Activated naive CD4-positive, alpha-beta T cell treated with anti-CD3 and anti-CD28 coated beads, Interleukin-2, amount 50 U/mL, for 24 hours (primary cell): Measurements from ENCODE around the gene KXD1.

Experiments
- H3K27ac Mint-ChIP-seq: one replicate; pipeline ENCODE4 v1.8.0; 2021; ENCODE audit warnings: mild to moderate bottlenecking, mixed read lengths
- H3K27me3 Mint-ChIP-seq: one replicate; pipeline ENCODE4 v1.8.0; 2021; ENCODE audit warnings: mixed read lengths
- H3K36me3 Mint-ChIP-seq: one replicate; pipeline ENCODE4 v1.8.0; 2021; ENCODE audit warnings: mixed read lengths
- H3K4me1 Mint-ChIP-seq: one replicate; pipeline ENCODE4 v1.8.0; 2021; ENCODE audit warnings: mixed read lengths
- H3K4me3 Mint-ChIP-seq: one replicate; pipeline ENCODE4 v1.8.0; 2021; ENCODE audit warnings: mild to moderate bottlenecking, mixed read lengths
- H3K9me3 Mint-ChIP-seq: one replicate; pipeline ENCODE4 v1.8.0; 2021; ENCODE audit warnings: mixed read lengths

The KXD1 gene

DNA sequence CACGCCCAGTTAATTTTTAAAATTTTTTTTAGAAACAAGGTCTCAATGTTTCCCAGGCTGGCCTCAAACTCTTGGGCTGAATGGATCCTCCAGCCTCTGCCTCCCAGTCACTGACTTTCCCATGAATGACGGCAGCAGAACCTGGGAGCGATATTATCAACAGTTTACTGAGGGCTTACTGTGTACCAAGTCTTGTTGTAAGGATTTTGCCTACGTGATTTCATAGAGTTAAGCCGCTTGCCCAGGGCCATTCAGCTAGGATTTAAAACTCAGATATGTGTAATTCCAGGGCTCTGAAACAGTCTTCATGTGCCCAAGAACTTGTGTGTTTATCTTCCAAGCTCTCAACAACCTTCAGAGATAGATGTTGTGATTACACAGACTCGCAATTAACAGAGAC lies 6.0 kb upstream of the KXD1 start:
- peaks cover 1% of the 10 kb centered on the region for H3K36me3 Mint-ChIP-seq
- H3K27ac Mint-ChIP-seq: no peak overlapping the region
- no peaks in the 10 kb centered on the region for H3K4me1 Mint-ChIP-seq
- no peaks in the 10 kb centered on the region for H3K9me3 Mint-ChIP-seq
- no peak overlapping the region for H3K4me3 Mint-ChIP-seq
- no peaks in the 10 kb centered on the region for H3K27me3 Mint-ChIP-seq

- no peaks in the 10 kb centered on the region for H3K36me3 Mint-ChIP-seq
- peak overlapping the region; percentile 96 for H3K4me3 Mint-ChIP-seq
- peak overlapping the region; percentile 97 for H3K27ac Mint-ChIP-seq
- H3K4me1 Mint-ChIP-seq: peaks cover 30% of the 10 kb centered on the region
- H3K27me3 Mint-ChIP-seq: no peaks in the 10 kb centered on the region
- no peaks in the 10 kb centered on the region for H3K9me3 Mint-ChIP-seq
These were observed 509 bp downstream of the KXD1 start for GRCh38 chr19:18558202-18558555.

DNA sequence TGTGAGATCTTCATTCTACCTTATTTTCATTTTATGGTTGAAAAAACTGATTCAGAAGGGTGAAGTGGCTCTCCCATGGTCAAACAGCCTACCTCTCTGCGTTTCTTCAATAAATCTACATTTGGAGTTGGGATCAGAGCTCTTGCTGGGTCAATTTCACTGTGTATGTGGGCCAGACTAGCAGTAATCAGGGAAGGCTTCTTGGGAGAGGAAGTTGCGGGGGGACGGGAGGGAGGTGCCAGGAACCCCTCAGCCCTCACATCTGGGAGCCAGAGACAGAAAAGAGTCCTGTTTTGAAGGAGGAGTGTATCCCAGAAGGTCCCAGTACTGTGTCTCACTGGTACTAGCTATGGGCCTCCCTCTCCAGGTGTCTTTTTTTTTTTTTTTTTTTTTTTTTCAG lies 934 bp downstream of the KXD1 start:
- Mint-ChIP-seq H3K4me1 (peaks cover 30% of the 10 kb centered on the region), H3K4me3 (peak overlapping the region; percentile 96), H3K36me3 (no peaks in the 10 kb centered on the region)

GRCh38 chr19:18559685-18560084 lies 2.0 kb downstream of the KXD1 start:
- peaks cover 30% of the 10 kb centered on the region for H3K4me1 Mint-ChIP-seq
- H3K27me3 Mint-ChIP-seq: no peaks in the 10 kb centered on the region
- H3K4me3 Mint-ChIP-seq: peak overlapping the region; percentile 96
- no peaks in the 10 kb centered on the region for H3K36me3 Mint-ChIP-seq
- peak overlapping the region; percentile 30 for H3K27ac Mint-ChIP-seq
- no peaks in the 10 kb centered on the region for H3K9me3 Mint-ChIP-seq

More for the DNA sequence above, 934 bp downstream of the KXD1 start:
- H3K9me3 Mint-ChIP-seq: no peaks in the 10 kb centered on the region
- H3K27me3 Mint-ChIP-seq: no peaks in the 10 kb centered on the region
- H3K27ac Mint-ChIP-seq: peak overlapping the region; percentile 97

DNA sequence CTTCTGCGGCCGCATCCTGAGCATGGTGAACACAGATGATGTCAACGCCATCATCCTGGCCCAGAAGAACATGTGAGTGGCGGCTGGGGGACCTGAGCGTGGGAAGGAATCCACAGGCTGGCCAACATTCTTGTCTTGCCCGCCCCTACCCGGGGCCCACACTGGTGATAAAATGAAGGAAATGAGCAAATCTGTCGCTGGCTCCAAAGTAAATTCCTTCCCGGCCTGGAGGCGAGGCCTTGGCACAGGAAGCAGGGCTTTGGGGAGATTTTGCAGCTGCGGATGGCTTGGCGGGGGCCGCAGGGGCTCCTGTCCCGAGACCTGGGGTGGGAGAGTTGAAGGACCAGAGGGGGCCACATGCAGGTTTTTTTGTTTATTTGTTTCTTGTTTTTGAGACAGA lies 4.4 kb downstream of the KXD1 start:
- Mint-ChIP-seq H3K36me3 (no peaks in the 10 kb centered on the region), H3K4me3 (no peak overlapping the region), H3K27ac (no peak overlapping the region)

DNA sequence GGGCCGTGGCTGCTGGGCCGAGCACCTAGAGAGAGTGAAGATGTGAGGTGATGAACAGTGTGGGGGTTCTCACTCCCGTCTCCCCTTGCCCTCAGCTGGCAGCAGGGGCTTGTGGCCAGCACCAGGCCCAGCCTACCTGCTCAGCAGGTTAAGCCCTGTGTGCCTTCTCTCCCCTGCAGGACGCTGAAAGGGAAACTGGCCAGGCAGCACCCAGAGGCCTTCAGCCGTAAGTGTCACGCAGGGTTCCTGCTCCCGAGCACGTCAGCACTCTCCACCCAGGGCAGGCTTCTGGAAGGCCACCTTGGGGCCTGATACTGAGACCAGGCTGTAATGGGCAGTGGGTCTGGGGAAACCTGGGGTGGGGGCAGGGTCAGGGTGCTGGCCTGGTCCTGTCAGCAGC lies 9.3 kb downstream of the KXD1 start:
- H3K4me1 Mint-ChIP-seq: peaks cover 6% of the 10 kb centered on the region
- H3K4me3 Mint-ChIP-seq: no peak overlapping the region
- H3K27me3 Mint-ChIP-seq: no peaks in the 10 kb centered on the region
- H3K27ac Mint-ChIP-seq: no peak overlapping the region
- H3K36me3 Mint-ChIP-seq: peaks cover 8% of the 10 kb centered on the region
- no peaks in the 10 kb centered on the region for H3K9me3 Mint-ChIP-seq

More for the DNA sequence above, 4.4 kb downstream of the KXD1 start:
- H3K27me3 Mint-ChIP-seq: no peaks in the 10 kb centered on the region
- H3K9me3 Mint-ChIP-seq: no peaks in the 10 kb centered on the region
- H3K4me1 Mint-ChIP-seq: peaks cover 30% of the 10 kb centered on the region

GRCh38 chr19:18568367-18568766 lies 10.7 kb downstream of the KXD1 start:
- Mint-ChIP-seq H3K27ac (no peak overlapping the region), H3K9me3 (no peaks in the 10 kb centered on the region), H3K36me3 (peaks cover 16% of the 10 kb centered on the region), H3K4me3 (no peak overlapping the region), H3K4me1 (peaks cover 17% of the 10 kb centered on the region), H3K27me3 (no peaks in the 10 kb centered on the region)

GRCh38 chr19:18571564-18572344 lies 14.1 kb downstream of the KXD1 start, which contains the start of gene UBA52:
UBA52 (plus strand) TSS chr19:18571857; CDS start chr19:18573301, 1,444 bp downstream.
- peaks cover 22% of the 10 kb centered on the region for H3K36me3 Mint-ChIP-seq
- H3K9me3 Mint-ChIP-seq: no peaks in the 10 kb centered on the region
- H3K4me1 Mint-ChIP-seq: peaks cover 25% of the 10 kb centered on the region
- peak within 1 kb of the TSS; percentile 97 for H3K27ac Mint-ChIP-seq
- H3K4me3 Mint-ChIP-seq: peak within 1 kb of the TSS; percentile 96
- no peaks in the 10 kb centered on the region for H3K27me3 Mint-ChIP-seq

DNA sequence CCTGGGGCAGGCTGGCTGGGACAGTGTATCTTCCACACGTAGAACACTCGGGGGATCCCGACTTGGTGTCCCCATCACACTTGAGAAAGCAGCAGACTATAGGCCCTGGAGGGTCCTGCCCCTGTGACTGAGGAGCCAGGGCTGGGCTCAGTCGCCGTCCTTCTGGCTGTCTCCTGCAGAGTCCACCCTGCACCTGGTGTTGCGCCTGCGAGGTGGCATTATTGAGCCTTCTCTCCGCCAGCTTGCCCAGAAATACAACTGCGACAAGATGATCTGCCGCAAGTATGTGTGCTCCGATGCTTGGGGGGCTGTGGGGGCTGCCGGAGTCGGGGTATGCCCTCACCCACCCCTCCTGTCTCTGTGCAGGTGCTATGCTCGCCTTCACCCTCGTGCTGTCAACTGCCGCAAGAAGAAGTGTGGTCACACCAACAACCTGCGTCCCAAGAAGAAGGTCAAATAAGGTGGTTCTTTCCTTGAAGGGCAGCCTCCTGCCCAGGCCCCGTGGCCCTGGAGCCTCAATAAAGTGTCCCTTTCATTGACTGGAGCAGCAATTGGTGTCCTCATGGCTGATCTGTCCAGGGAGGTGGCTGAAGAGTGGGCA lies 17.1 kb downstream of the KXD1 start:
- Mint-ChIP-seq H3K27ac (no peak overlapping the region), H3K4me1 (peaks cover 25% of the 10 kb centered on the region), H3K27me3 (no peaks in the 10 kb centered on the region), H3K36me3 (peaks cover 15% of the 10 kb centered on the region), H3K4me3 (peak overlapping the region; percentile 54), H3K9me3 (no peaks in the 10 kb centered on the region)

- H3K27ac Mint-ChIP-seq: no peak overlapping the region
- no peak overlapping the region for H3K4me3 Mint-ChIP-seq
- H3K4me1 Mint-ChIP-seq: peaks cover 23% of the 10 kb centered on the region
- H3K36me3 Mint-ChIP-seq: peaks cover 14% of the 10 kb centered on the region
- H3K27me3 Mint-ChIP-seq: no peaks in the 10 kb centered on the region
- H3K9me3 Mint-ChIP-seq: no peaks in the 10 kb centered on the region
These were observed 18.7 kb downstream of the KXD1 start for GRCh38 chr19:18576383-18576782.

- H3K4me3 Mint-ChIP-seq: no peak overlapping the region
- H3K36me3 Mint-ChIP-seq: peaks cover 12% of the 10 kb centered on the region
- no peaks in the 10 kb centered on the region for H3K27me3 Mint-ChIP-seq
- H3K9me3 Mint-ChIP-seq: no peaks in the 10 kb centered on the region
- H3K27ac Mint-ChIP-seq: no peak overlapping the region
- H3K4me1 Mint-ChIP-seq: peaks cover 18% of the 10 kb centered on the region
These were observed 19.8 kb downstream of the KXD1 start for GRCh38 chr19:18577365-18577914.

- peaks cover 4% of the 10 kb centered on the region for H3K36me3 Mint-ChIP-seq
- H3K9me3 Mint-ChIP-seq: no peaks in the 10 kb centered on the region
- no peak overlapping the region for H3K4me3 Mint-ChIP-seq
- H3K27me3 Mint-ChIP-seq: no peaks in the 10 kb centered on the region
- H3K27ac Mint-ChIP-seq: no peak overlapping the region
- peaks cover 2% of the 10 kb centered on the region for H3K4me1 Mint-ChIP-seq
These were observed 22.6 kb downstream of the KXD1 start for GRCh38 chr19:18580311-18580710.

DNA sequence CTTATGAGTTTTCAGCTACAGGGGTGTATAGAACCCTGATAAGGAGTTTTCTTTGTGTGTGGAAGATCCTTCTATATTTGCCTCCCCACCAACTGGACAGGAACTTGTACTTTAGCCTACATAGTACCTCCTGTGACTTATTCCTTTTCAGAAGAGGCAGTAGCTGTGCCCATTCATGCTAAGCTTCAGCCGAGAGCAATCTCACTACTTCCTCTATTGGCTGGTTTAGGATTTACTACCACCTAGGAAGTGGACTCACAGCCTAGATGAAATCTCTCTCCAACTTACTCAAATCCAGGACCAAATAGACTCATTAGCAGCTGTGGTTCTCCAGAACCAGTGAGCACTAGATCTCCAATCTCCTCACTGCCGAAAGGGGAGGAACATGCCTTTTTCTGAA lies 28.6 kb downstream of the KXD1 start:
- H3K27ac Mint-ChIP-seq: no peak overlapping the region
- H3K4me1 Mint-ChIP-seq: peaks cover 38% of the 10 kb centered on the region

GRCh38 chr19:18587561-18587960 lies 29.9 kb downstream of the KXD1 start:
- peaks cover 3% of the 10 kb centered on the region for H3K36me3 Mint-ChIP-seq
- H3K4me1 Mint-ChIP-seq: peaks cover 38% of the 10 kb centered on the region
- H3K4me3 Mint-ChIP-seq: peak overlapping the region; percentile 89
- no peak overlapping the region for H3K27ac Mint-ChIP-seq
- no peaks in the 10 kb centered on the region for H3K9me3 Mint-ChIP-seq
- no peaks in the 10 kb centered on the region for H3K27me3 Mint-ChIP-seq

More for the DNA sequence above, 28.6 kb downstream of the KXD1 start:
- no peak overlapping the region for H3K4me3 Mint-ChIP-seq
- H3K9me3 Mint-ChIP-seq: no peaks in the 10 kb centered on the region
- H3K36me3 Mint-ChIP-seq: peaks cover 3% of the 10 kb centered on the region
- H3K27me3 Mint-ChIP-seq: no peaks in the 10 kb centered on the region

GRCh38 chr19:18587962-18588610 lies 30.4 kb downstream of the KXD1 start:
- H3K27me3 Mint-ChIP-seq: no peaks in the 10 kb centered on the region

More at GRCh38 chr19:18587962-18588610, 30.4 kb downstream of the KXD1 start:
- peak overlapping the region; percentile 89 for H3K4me3 Mint-ChIP-seq
- H3K27ac Mint-ChIP-seq: peak overlapping the region; percentile 91
- no peaks in the 10 kb centered on the region for H3K9me3 Mint-ChIP-seq
- peaks cover 38% of the 10 kb centered on the region for H3K4me1 Mint-ChIP-seq
- peaks cover 3% of the 10 kb centered on the region for H3K36me3 Mint-ChIP-seq
